ENCODE data around the gene METTL26.

METTL26 gene

DNA sequence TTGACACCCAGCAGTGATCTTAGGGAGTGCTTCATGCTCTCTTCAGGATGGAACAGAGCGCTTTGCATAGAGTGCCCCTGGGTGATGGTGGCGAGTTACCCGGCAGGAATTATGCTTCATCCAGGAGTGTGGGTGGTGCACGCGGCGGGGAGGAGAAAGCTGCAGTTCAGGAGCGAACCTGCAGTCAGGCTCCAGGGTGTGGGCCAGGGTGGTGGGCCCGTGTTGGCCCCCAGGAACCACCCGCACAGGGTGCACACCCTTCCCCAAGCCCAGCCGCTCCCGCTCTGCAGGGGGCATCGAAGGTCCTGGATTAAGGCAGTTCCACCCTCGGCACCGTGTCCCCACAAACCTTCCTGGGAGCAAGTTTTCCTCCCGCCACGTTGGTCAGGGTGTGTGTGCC lies 42.3 kb downstream of the METTL26 start:
- DNase-seq: no peak

DNA sequence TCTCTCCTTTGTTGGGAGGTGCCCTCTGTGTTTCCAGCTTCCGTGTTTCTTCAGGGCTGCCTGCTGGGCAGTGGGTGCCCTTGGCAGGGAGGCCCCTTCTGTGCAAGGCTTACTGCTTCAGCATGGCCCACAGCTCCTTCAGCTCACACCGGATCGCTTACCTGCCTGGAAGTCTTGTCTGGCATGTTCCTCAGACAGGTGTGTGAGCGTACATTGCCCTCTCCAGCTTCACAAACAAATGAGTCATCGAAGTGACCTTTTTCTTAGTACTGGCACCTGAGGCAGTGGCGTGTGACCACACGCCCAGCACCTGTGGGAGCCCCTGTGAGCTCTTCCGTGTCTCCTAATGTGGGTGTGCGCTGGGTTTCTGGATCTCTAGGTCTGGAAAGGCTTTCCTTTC lies 42.7 kb downstream of the METTL26 start:
- DNase-seq: no peak

DNA sequence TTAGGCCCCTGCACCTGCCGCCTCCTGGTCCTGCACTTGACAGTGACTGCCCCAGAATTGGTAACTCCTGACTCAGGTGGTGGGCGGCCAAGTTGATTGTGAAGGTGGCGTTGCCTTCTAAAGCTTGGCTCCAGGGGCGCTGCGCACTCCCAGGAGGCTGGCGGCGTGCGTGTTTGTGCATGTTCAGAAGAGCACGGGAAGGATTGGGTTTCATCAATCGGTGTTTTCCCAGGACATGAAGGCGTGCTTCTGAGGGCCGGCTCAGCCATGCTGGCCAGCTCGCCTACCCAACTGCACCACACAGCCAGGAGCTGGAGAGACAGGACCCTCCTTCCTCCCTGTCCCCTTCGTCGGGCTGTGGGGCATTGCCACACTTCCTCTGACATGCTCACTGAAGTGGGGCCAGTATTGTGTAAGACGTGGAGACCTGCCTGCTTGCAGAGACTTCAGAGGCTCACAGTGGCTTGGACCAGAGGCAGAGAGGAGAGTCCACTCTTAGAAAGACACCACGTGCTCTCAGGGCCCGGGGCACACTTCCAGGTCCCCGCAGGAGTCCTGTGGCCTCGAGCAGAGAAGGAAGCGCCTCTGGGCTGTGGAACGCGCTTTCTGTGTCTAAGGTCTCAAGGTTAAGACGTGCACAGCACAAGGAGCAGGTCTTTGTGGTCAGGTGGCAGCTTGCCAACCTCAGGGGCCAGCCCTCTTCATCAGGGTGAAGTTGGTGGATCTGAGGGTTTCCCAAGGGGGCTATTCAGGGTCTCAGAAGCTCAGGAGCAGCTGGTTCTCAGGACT lies 43.4 kb downstream of the METTL26 start:
- DNase-seq: no peak

- no peak for DNase-seq
These were observed 44.1 kb downstream of the METTL26 start for GRCh38 chr16:591892-592517.

GRCh38 chr16:591231-591630 lies 44.9 kb downstream of the METTL26 start:
- DNase-seq: no peak

GRCh38 chr16:590815-591200 lies 45.3 kb downstream of the METTL26 start:
- DNase-seq: no peak

- no peak for DNase-seq
These were observed 45.8 kb downstream of the METTL26 start for GRCh38 chr16:590188-590814.

- peak; percentile 65 for DNase-seq
These were observed 46.4 kb downstream of the METTL26 start, which contains the start of gene RAB40C for GRCh38 chr16:589658-590187. Gene RAB40C, plus strand, starts transcription at chr16:590066. Its CDS starts 226 bp downstream, at chr16:590292.

DNA sequence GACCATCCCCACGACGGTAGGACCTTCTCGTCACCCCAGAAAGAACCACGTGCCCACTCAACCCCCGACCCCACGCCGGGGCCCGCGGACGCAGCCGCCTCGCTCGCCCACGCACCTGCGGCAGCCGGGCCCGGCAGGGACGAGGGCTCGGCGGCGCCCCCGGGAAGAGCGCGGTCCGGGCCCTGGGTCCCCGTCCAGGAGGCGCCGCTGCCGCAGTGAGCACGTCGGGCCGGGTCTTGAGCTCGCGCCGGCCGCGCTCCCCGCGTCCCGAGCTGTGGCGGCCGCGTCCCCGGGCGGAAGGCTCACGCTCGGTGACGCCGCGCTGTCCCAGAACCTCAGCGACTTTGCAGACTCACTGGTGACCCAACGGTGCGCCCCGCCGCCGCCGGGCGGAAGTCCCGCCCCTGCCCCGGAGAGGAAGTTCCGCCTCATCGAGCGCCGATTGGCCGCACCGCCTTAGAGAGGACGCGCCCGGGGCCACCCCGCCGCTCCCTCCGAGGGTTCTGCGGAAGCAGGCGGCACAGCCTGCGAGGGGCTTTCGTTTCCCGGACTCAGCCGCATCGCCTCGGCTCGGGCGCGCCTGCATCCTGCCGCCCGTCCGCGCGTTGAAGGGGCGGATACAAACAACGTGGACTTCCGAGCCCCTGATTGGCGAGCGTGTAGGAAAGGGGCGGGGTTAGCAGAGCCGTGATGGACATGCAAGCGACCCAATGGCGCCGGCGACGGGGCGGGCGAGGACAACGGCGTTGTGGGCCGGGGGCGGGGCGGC lies 47.0 kb downstream of the METTL26 start:
- peak; percentile 64 for DNase-seq

- DNase-seq: no peak
These were observed 47.5 kb downstream of the METTL26 start for GRCh38 chr16:588639-588888.

- no peak for DNase-seq
These were observed 49.2 kb downstream of the METTL26 start for GRCh38 chr16:586645-587590.

DNA sequence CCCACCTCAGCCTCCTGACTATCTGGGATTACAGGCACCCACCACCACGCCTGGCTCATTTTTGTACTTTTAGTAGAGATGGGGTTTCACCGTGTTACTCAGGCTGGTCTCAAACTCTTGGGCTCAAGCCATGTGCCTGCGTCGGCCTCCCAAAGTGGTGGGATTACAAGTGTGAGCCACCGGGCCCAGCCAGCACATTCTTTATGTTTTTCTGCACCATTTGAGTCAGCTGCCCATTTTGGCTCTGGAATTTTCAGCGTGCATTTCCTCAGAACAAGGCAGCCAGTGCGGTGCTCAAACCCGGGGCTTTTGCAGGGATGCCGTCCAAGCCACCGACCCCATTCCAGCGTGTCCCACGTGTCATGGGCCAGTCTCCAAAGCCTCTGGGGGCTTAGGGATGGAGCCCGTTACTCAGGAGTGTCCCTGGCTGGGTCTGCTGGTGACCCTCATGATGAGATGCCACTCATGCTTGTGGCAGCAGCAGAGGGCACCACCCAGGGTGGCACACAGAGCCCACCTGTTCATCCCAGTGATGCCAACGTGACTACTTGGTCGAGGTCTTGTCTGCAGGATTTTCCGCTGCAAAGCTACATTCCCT lies 50.0 kb downstream of the METTL26 start:
- no peak for DNase-seq

DNA sequence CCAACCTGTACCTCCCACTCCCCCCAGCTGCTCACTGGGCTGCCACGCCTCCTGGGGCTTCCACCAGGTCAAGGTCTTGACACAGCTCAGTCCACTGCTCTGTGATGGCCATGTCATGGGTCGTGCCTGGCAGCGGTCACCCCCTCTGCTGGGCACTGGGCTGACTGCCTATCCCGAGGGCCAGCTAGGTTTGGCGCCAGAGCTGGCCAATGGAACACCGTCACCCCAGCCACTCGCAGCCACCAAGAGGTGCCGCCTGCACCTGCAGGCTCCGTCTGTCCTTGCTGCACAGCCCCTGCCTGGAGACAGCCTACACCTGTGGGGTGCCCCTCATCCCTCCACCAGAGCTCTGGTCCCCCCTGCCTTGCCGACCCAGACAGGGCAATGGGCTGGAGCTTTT lies 50.8 kb downstream of the METTL26 start:
- DNase-seq: no peak
